Uterus (tissue), 2 donors: ENCODE results near the gene RAD51B.

Source experiments
- CTCF ChIP-seq, 4 experiments: fragments of 200-600 bp in 2 of 4; fragments of 450-650 bp in 2 of 4; sonication (generic) in 2 of 4; IDR thresholded peaks; one replicate each; pipeline ENCODE4 v1.5.1; 2016 to 2019; ENCODE audit warnings: antibody characterized with exemption in 4 of 4, mild to moderate bottlenecking in 2 of 4, moderate library complexity in 1 of 4
- POLR2A ChIP-seq, 2 donors: fragments of 450-650 bp; IDR thresholded peaks; one replicate each; pipeline ENCODE4 v1.6.1; 2016; ENCODE audit warnings: antibody characterized with exemption in 2 of 2, mild to moderate bottlenecking in 1 of 2, moderate library complexity in 1 of 2

GRCh38 chr14:68467425-68467824 lies 647.8 kb downstream of the RAD51B start:
- TF ChIP-seq CTCF (IDR thresholded peaks at IDR 0.05), result no peak
- no peak for TF ChIP-seq POLR2A (IDR thresholded peaks at IDR 0.05)
